DND-41 (cell line): ENCODE data around the gene CCAR1.

ENCODE experiments used
- CTCF ChIP-seq: IDR thresholded peaks from 2 replicates; pipeline ENCODE4 v1.5.1; 2012; ENCODE audit warnings: borderline replicate concordance, low read length, moderate library complexity, mild to moderate bottlenecking; ENCODE audit not compliant: poor library complexity, severe bottlenecking; ENCODE audit errors: extremely low read depth
- EZH2 ChIP-seq: IDR thresholded peaks from 3 replicates; pipeline ENCODE4 v1.6.1; 2012; ENCODE audit warnings: borderline replicate concordance, low read depth, mild to moderate bottlenecking, moderate library complexity, low read length, inconsistent platforms; ENCODE audit not compliant: severe bottlenecking

DNA sequence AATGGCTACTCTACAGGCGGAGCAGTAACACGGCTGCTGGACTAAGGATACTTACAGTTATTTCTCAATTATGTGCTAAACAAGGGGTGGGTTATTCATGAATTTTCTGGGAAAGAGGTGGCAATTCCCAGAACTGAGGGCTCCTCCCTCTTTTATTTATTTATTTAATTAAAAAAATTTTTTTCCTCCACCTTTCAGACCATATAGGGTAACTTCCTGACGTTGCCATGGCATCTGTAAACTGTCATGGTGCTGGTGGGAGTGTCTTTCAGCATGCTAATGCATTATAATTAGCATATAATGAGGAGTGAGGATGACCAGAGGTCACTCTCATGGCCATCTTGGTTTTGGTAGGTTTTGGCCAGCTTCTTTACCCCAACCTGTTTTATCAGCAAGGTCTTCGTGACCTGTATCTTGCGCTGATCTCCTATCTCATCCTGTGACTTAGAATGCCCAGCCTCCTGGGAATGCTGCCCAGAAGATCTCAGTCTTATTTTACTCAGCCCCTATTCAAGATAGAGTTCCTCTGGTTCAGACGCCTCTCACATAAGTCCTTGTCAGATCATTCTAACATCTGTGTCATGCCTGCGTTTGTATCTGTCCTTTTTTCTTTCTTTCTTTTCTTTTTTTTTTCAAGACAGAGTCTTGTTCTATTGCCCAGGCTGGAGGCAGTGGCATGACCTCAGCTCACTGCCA lies 90.4 kb downstream of the CCAR1 start:
- TF ChIP-seq CTCF (no peak), EZH2 (no peak)
